ENCODE results near the gene ZNF490. TPM values are rescaled to one million over a fixed set of nuclear protein-coding genes. Genes with fewer than 3 reads are reported as not detected.

ZNF490 gene
- 2.4 and 4.2 TPM in 2 replicates for total RNA-seq

DNA sequence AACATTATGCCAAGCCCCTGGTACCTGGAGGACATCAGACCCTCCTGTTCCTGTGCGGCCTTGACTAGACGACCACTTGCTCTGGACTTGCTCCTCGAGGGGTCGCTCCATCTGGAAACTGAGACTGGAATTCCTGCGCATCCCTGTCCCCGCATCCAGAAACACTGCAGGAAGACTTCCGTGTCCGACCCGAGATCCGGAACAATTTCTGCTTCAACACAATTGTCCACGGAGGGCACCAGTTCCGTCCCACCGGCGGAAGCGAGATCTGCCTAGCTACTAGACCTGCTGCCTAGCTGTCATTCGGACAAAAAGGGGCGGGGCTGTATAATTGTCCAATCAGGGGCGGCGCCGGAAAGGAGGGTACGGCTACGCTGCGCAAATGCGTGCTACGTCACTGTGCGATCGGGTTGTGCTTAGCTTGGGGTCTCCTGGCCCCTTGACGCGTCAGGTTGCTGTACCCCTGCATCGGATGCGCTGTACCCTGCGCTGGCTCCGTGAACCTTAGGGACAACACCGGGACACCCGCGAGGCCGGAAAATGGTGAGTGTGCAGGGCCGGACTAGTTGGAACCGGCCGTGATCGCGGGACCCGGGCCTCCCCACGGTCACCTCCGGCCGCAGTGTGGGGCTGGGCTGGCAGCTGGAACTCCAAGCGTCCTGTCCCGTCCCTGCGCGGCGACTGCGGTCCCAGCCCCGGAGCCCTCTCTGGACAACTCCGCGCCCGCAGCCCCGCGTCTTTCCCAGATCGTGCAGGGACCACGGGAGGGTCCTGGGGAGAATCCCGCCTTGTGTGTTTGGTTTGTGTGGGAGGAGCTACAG lies at the start of gene ZNF490, which contains the start of gene ZNF791:
Gene ZNF490, minus strand, starts transcription at position 274 of the 821 bp plus-strand sequence. Its CDS starts 133 bp downstream, at position 141.
Gene ZNF791, plus strand, starts transcription at position 381 of the 821 bp plus-strand sequence. Its CDS starts 160 bp downstream, at position 541.

DNA sequence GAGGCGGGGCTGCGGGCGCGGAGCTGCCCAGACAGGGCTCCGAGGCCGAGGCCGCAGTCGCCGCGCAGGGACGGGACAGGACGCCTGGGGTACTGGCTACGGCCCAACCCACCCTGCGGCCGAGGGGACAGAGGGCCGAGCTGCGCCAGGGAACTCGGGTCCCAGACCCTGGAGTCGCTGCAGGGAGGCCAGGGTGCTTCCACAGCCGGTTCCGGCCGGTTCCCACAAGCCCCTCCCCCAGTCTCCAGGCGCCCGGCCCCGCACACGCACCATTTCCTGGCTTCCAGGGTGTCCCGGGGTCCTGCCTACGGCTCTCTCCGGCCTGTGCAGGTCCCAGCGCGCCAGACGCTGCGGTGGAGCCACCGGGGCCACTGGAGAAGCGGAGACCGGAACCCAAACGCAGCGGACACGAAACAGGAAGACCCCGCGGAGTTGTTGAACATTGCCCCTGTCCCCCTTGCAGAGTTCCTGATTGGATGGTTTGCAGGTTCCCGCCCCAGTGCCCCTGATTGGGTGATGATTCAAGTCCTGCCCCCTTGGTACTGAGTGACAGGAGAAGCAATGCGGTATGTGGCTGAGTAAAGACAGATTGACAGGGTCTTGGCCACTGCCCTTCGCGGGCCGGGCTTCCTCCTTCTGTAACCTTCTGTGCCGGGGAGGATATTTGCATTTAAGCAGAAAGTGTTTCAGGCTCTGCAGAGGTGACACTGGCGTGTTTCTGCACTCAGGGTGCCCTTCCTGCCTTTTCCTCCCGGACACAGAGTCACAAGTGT lies 59.4 kb downstream of the ZNF490 start, which contains the start of gene ZNF564:
Gene ZNF564, minus strand, starts transcription at position 423 of the 773 bp plus-strand sequence. Its CDS starts 150 bp downstream, at position 273.

Other genes with a start within 250 kb of the ZNF490 start
- gene ZNF442, start 245.1 kb downstream of the ZNF490 start, total RNA-seq: 0.16 and 0.25 TPM in 2 replicates
- 1.9 and 2.3 TPM in 2 replicates for gene ZNF799, start 209.5 kb downstream of the ZNF490 start, total RNA-seq
- 1.9 and 2.0 TPM in 2 replicates for gene ZNF443, start 169.8 kb downstream of the ZNF490 start, total RNA-seq
- gene ZNF709, start 126.0 kb downstream of the ZNF490 start, total RNA-seq: 0.81 and 1.6 TPM in 2 replicates
- gene ZNF564, start 59.3 kb downstream of the ZNF490 start, total RNA-seq: 2.3 and 2.9 TPM in 2 replicates
- 6.0 and 8.1 TPM in 2 replicates for gene ZNF791, start 107 bp upstream of the ZNF490 start, total RNA-seq
- gene MAN2B1, start 55.9 kb upstream of the ZNF490 start, total RNA-seq: 44.3 and 78.7 TPM in 2 replicates
- gene WDR83, start 56.0 kb upstream of the ZNF490 start, total RNA-seq: 8.5 and 10.4 TPM in 2 replicates
- gene DHPS, start 71.1 kb upstream of the ZNF490 start, total RNA-seq: 65.2 and 76.4 TPM in 2 replicates
- not detected in 2 replicates for gene GNG14, start 77.2 kb upstream of the ZNF490 start, total RNA-seq
- gene FBXW9, start 85.8 kb upstream of the ZNF490 start, total RNA-seq: 25.1 and 30.7 TPM in 2 replicates
- 44.5 and 46.6 TPM in 2 replicates for gene TNPO2, start 113.1 kb upstream of the ZNF490 start, total RNA-seq
- gene TRIR, start 123.9 kb upstream of the ZNF490 start, total RNA-seq: 221 and 294 TPM in 2 replicates
- 127 and 130 TPM in 2 replicates for gene GET3, start 126.7 kb upstream of the ZNF490 start, total RNA-seq
- gene BEST2, start 141.0 kb upstream of the ZNF490 start, total RNA-seq: 0.38 TPM in 1 of 2 replicates, not detected in the other
- gene HOOK2, start 164.7 kb upstream of the ZNF490 start, total RNA-seq: 7.3 and 13.2 TPM in 2 replicates
- gene JUNB, start 180.7 kb upstream of the ZNF490 start, total RNA-seq: 176 and 209 TPM in 2 replicates
- gene PRDX2, start 191.0 kb upstream of the ZNF490 start, total RNA-seq: 394 and 417 TPM in 2 replicates
- 0.76 TPM in 1 of 2 replicates, not detected in the other for gene THSD8, start 191.3 kb upstream of the ZNF490 start, total RNA-seq
- gene RNASEH2A, start 195.8 kb upstream of the ZNF490 start, total RNA-seq: 12.3 and 59.2 TPM in 2 replicates
- gene RTBDN, start 223.8 kb upstream of the ZNF490 start, total RNA-seq: not detected in 2 replicates
- 0.49 and 1.0 TPM in 2 replicates for gene MAST1, start 227.7 kb upstream of the ZNF490 start, total RNA-seq

All from mesangial cell (primary cell).